ENCODE data around the gene TIMM17A.

DNA sequence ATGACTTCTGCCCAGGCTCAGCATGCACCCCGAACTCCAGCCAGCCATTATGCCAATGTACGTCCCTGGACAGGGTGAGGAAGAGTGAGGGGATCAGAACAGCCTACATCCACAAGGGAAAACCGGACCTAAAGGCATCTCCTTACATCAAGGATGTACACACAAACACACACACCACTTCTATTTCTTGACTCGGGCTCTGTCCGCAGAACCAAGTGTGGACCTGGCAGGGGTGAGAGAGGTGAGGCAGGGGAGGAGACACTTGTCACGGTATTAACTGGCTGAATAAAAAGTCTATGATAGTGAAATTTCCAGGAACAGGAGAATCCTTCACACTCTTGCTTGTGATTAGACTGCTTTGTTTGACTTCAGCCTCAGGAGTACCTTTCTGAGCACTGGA, 11.3 kb upstream of the TIMM17A start:
- TF ChIP-seq, protein P1, sequence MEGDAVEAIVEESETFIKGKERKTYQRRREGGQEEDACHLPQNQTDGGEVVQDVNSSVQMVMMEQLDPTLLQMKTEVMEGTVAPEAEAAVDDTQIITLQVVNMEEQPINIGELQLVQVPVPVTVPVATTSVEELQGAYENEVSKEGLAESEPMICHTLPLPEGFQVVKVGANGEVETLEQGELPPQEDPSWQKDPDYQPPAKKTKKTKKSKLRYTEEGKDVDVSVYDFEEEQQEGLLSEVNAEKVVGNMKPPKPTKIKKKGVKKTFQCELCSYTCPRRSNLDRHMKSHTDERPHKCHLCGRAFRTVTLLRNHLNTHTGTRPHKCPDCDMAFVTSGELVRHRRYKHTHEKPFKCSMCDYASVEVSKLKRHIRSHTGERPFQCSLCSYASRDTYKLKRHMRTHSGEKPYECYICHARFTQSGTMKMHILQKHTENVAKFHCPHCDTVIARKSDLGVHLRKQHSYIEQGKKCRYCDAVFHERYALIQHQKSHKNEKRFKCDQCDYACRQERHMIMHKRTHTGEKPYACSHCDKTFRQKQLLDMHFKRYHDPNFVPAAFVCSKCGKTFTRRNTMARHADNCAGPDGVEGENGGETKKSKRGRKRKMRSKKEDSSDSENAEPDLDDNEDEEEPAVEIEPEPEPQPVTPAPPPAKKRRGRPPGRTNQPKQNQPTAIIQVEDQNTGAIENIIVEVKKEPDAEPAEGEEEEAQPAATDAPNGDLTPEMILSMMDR (IDR thresholded peaks at IDR 0.05) = no peak
- no peak for TF ChIP-seq EZH2phosphoT487 (IDR thresholded peaks at IDR 0.05)
- no peak for TF ChIP-seq EZH2 (IDR thresholded peaks at IDR 0.05)

All from neural progenitor cell (in vitro differentiated cells).